ENCODE results near the gene PRSS8.
"Not testable (repeated sequence)": the region's sequence is repeated elsewhere in the genome, so short reads cannot be mapped to it uniquely, and the experiment has no call there.

The PRSS8 gene

DNA sequence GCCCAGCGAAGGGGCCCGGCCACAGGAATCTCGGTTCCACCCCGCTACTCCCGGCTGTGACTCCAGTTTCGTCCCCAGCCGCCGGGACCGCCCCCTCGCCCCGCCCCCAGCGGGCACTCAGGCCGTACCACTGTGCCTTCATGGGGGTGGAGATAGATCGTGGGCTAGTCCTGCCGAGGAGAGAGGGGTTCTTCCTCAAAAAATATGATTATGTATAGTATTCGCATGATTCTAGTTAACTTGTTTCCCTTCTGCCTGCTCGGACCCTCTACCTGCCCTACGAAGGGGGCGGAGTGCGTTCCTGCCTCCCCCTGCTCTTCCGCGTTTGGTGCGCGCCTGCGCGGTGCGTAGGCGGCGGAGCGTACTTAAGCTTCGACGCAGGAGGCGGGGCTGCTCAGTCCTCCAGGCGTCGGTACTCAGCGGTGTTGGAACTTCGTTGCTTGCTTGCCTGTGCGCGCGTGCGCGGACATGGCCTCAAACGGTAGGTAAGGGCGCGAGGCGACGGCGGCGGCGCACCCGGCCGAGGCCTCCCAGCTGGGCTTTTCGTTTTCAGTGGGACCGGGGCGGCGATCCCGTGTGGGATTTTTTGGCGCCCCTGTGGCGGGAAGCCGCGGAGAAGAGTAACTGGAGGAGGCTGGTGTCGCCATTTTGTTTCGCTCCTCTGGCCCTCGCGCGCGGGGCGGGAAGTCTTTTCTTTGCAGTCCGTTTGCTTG lies 44.4 kb upstream of the PRSS8 start, which contains the start of gene FUS:
Gene FUS, plus strand, starts transcription at position 393 of the 713 bp plus-strand sequence. Its CDS starts 76 bp downstream, at position 469.
- ChIA-PET POLR2A (interaction anchor here (0.6 to 2.6 kb wide), 45 partner anchors 9 to 694 kb away, joined by 3 to 31 read pairs (median 5); partner anchors contain the start of genes ARMC5, BCL7C, HSD3B7 and KAT8), CTCF (interaction anchor here (0.8 to 8.9 kb wide), 4 partner anchors 21 to 226 kb away, joined by 3 to 35 read pairs (median 4); no protein-coding TSS in a partner anchor)
- DNase-seq (ENCODE audit: low read depth, low spot score), result peak; percentile 47
- peak within 1 kb of the TSS; percentile 95 for H3K4me3 ChIP-seq (ENCODE audit: low read depth, low read length)
- TF ChIP-seq, protein P1, sequence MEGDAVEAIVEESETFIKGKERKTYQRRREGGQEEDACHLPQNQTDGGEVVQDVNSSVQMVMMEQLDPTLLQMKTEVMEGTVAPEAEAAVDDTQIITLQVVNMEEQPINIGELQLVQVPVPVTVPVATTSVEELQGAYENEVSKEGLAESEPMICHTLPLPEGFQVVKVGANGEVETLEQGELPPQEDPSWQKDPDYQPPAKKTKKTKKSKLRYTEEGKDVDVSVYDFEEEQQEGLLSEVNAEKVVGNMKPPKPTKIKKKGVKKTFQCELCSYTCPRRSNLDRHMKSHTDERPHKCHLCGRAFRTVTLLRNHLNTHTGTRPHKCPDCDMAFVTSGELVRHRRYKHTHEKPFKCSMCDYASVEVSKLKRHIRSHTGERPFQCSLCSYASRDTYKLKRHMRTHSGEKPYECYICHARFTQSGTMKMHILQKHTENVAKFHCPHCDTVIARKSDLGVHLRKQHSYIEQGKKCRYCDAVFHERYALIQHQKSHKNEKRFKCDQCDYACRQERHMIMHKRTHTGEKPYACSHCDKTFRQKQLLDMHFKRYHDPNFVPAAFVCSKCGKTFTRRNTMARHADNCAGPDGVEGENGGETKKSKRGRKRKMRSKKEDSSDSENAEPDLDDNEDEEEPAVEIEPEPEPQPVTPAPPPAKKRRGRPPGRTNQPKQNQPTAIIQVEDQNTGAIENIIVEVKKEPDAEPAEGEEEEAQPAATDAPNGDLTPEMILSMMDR (IDR thresholded peaks at IDR 0.05; ENCODE audit: insufficient read depth, low read length, missing control alignments), result no peak

DNA sequence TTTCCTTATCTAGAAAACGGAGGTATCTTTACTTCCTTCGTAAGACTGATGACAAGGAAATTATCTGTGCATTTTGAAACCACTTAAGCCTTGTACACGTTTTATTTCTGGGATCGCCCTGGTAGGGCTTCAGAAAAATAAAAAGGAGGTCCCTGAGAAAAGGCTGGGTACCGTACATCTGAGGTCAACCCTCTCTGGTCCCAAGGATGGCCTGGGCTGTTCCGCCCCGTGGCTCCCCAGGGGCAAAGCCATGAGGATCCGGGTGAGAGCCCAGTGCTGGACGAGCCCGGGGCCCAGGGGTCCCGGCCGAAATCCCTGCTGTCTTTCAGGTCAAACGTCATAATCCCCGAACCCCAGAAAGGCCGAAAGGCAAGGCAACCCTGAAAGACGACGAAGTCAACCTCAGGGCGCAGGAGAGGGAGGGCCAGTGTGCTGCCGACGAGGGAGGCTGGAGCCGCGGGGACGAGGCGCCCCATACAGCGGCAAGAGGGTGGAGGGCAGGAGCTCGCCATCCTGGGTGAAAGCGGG lies 43.8 kb upstream of the PRSS8 start:
- H3K4me3 ChIP-seq (ENCODE audit: low read depth, low read length), result peak overlapping the region; percentile 95
- CTCF ChIA-PET, result interaction anchor here (0.8 to 8.9 kb wide), 3 partner anchors 20 to 225 kb away, joined by 3 to 35 read pairs (median 5); no protein-coding TSS in a partner anchor
- POLR2A ChIA-PET, result interaction anchor here (0.6 to 2.6 kb wide), 36 partner anchors 8 to 694 kb away, joined by 3 to 31 read pairs (median 6); partner anchors contain the start of genes ARMC5, HSD3B7, KAT8 and PYCARD
- no peak for DNase-seq (ENCODE audit: low read depth, low spot score)
- TF ChIP-seq, protein P1 (IDR thresholded peaks at IDR 0.05; ENCODE audit: insufficient read depth, low read length, missing control alignments), result no peak

DNA sequence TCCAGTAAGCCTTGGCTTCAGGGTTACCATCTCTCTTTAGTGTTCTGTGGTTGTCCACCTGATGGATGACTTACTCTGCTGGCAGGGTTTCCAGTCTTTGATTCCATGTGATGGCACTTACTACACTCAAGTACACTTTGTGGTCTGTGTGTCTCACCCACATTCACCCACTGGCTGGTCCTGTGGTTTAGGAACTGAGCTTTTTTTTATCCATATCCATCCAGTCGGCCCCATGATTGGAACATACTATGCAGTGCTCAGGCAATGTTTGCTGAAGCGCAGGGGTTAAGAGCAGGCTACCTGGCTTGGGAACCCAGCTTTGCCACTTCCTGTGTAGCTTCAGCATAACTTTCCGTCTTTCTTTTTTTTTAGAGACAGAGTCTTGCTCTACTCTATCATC lies 41.6 kb upstream of the PRSS8 start:
- TF ChIP-seq, protein P1 (IDR thresholded peaks at IDR 0.05; ENCODE audit: insufficient read depth, low read length, missing control alignments), result no peak
- DNase-seq (ENCODE audit: low read depth, low spot score), result no peak
- POLR2A ChIA-PET, result interaction anchor here (0.7 kb wide), 1 partner anchor 75 kb away, joined by 4 read pairs; no protein-coding TSS in a partner anchor
- no peak overlapping the region for H3K4me3 ChIP-seq (ENCODE audit: low read depth, low read length)
- CTCF ChIA-PET, result interaction anchor here (0.7 to 8.9 kb wide), 3 partner anchors 18 to 235 kb away, joined by 3 to 35 read pairs (median 22); no protein-coding TSS in a partner anchor

DNA sequence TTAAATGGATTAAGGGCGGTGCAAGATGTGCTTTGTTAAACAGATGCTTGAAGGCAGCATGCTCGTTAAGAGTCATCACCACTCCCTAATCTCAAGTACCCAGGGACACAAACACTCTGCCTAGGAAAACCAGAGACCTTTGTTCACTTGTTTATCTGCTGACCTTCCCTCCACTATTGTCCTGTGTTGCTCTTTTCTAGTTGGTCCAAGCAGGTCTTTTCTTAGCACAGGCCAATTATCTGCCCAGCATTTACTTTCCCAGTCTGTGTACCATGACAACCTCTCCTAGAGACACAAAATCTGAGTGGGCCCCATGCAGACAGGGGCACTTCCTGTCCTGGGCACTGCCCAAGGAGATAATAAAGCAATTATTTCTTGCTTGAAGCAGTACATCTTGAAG lies 34.5 kb upstream of the PRSS8 start:
- DNase-seq (ENCODE audit: low read depth, low spot score); H3K4me3 ChIP-seq (ENCODE audit: low read depth, low read length); CTCF ChIA-PET; POLR2A ChIA-PET: not testable (repeated sequence)

DNA sequence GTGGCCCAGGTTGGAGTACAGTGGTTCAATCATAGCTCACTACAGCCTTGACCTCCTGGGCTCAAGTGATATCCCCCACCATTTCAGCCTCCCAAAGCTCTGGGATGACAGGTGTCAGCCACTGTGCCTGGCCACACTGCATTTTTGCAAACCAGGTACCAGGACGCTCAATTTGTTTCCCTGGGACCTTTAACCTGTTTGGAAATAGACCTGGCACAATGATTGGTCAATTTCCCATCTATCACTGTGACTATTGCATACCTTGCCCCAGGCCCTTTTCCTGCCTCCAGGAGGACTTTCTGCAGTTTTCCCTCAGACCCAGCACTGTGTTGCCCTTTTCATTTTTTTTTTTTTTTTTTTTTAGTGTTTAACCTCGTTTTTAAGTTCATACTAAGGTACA lies 33.3 kb upstream of the PRSS8 start:
- H3K4me3 ChIP-seq (ENCODE audit: low read depth, low read length), result no peak overlapping the region
- ChIA-PET CTCF (interaction anchor here (1.8 to 3.1 kb wide), 2 partner anchors 11 to 26 kb away, joined by 7 to 19 read pairs; no protein-coding TSS in a partner anchor), POLR2A (no interaction called here)
- DNase-seq (ENCODE audit: low read depth, low spot score), result no peak
- TF ChIP-seq, protein P1 (IDR thresholded peaks at IDR 0.05; ENCODE audit: insufficient read depth, low read length, missing control alignments), result no peak

DNA sequence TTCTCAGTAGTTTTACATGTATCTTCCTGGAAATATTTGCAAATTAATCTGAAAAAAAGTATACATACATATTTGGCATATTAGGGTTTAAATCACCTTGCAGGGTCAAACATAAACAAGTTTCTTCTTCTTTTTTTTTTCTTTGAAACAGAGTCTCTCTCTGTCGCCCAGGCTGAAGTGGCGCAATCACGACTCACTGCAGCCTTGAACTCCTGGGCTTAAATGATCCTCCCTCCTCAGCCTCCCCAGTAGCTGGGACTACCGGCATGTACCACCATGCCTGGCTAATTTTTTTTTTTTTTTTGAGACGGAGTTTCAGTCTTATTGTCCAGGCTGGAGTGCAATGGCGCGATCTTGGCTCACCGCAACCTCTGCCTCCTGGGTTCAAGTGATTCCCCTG lies 31.8 kb upstream of the PRSS8 start:
- TF ChIP-seq, protein P1 (IDR thresholded peaks at IDR 0.05; ENCODE audit: insufficient read depth, low read length, missing control alignments), result no peak
- ChIA-PET POLR2A (interaction anchor here (1.4 kb wide), 1 partner anchor 13 kb away, joined by 3 read pairs; the partner anchor contains the start of gene FUS), CTCF (interaction anchor here (1.8 to 3.1 kb wide), 2 partner anchors 10 to 25 kb away, joined by 7 to 19 read pairs; no protein-coding TSS in a partner anchor)
- H3K4me3 ChIP-seq (ENCODE audit: low read depth, low read length), result no peak overlapping the region
- DNase-seq (ENCODE audit: low read depth, low spot score), result no peak

All from AG04449 (cell line).